ENCODE measurements around the gene CRY1.

Gene CRY1

GRCh38 chr12:106955377-106956047 lies 137.8 kb downstream of the CRY1 start, which contains the start of gene TMEM263:
Gene TMEM263, plus strand, starts transcription at chr12:106955907. Its CDS starts 11,210 bp downstream, at chr12:106967117.
- Histone ChIP-seq H4K91ac (ENCODE audit: low read length) (peak within 1 kb of the TSS; percentile 100), H3K23ac (ENCODE audit: low read length in 2 of 2) (peak within 1 kb of the TSS in 1 of 2 experiments; percentile 99), H3K4me1 (ENCODE audit: control insufficient read depth, insufficient read depth, low read depth, low read length) (peaks cover 6% of the 10 kb centered on the region), H3K27me3 (ENCODE audit: control insufficient read depth in 1 of 2, insufficient read depth in 1 of 2, low read length in 2 of 2) (no peaks in the 10 kb centered on the region), H3K27ac (ENCODE audit: low read length, poor library complexity, severe bottlenecking) (peak within 1 kb of the TSS; percentile 89), H3K18ac (ENCODE audit: low read depth in 1 of 2, low read length in 2 of 2) (peak within 1 kb of the TSS; percentile 100), H3K14ac (ENCODE audit: low read length in 2 of 2) (peak within 1 kb of the TSS; percentile 62 to 100), H2AFZ (ENCODE audit: low read depth, low read length) (peak within 1 kb of the TSS; percentile 80), H3K9me3 (ENCODE audit: control insufficient read depth, low read length) (no peaks in the 10 kb centered on the region), H3K4ac (ENCODE audit: low read depth in 1 of 2, low read length in 2 of 2) (peak within 1 kb of the TSS; percentile 100), H2BK120ac (ENCODE audit: low read depth, low read length) (peak within 1 kb of the TSS; percentile 100), H3K4me2 (ENCODE audit: low read length, poor library complexity, severe bottlenecking) (peak within 1 kb of the TSS; percentile 78), H2AK5ac (ENCODE audit: low read length, severe bottlenecking) (peak within 1 kb of the TSS; percentile 91), H4K8ac (ENCODE audit: low read length) (peak within 1 kb of the TSS; percentile 97), H3K36me3 (ENCODE audit: control insufficient read depth in 1 of 2, insufficient read depth in 2 of 2, low read depth in 1 of 2, low read length in 2 of 2) (peaks cover 0 to 11% of the 10 kb centered on the region in 2 experiments), H3K4me3 (ENCODE audit: insufficient read depth in 1 of 2, low read depth in 1 of 2, low read length in 2 of 2) (peak within 1 kb of the TSS; percentile 98 to 99), H2BK5ac (ENCODE audit: low read depth, low read length, poor library complexity, severe bottlenecking) (peak within 1 kb of the TSS; percentile 100), H3K79me1 (replicated peaks; ENCODE audit: low read length, poor library complexity, severe bottlenecking) (peaks cover 5% of the 10 kb centered on the region), H2BK15ac (ENCODE audit: low read depth, poor library complexity, severe bottlenecking) (peak within 1 kb of the TSS; percentile 69), H2BK12ac (ENCODE audit: low read length in 2 of 2) (peak within 1 kb of the TSS; percentile 1 to 49), H3K9ac (ENCODE audit: low read length) (peak within 1 kb of the TSS; percentile 100)
- under 1% methylated on average over 35 of the region's 88 CpGs for WGBS
- peak; percentile 96 for DNase-seq

GRCh38 chr12:106954462-106955376 lies 138.6 kb downstream of the CRY1 start:
- H3K4me2 ChIP-seq (ENCODE audit: low read length, poor library complexity, severe bottlenecking), result peak overlapping the region; percentile 78
- H2BK120ac ChIP-seq (ENCODE audit: low read depth, low read length), result peak overlapping the region; percentile 93
- no peak overlapping the region for H2BK15ac ChIP-seq (ENCODE audit: low read depth, poor library complexity, severe bottlenecking)
- 66% methylated on average over 31 of the region's 36 CpGs for WGBS
- H2BK12ac ChIP-seq (ENCODE audit: low read length in 2 of 2), result no peak overlapping the region
- peak overlapping the region; percentile 80 for H2AFZ ChIP-seq (ENCODE audit: low read depth, low read length)
- peak overlapping the region in 1 of 2 experiments; percentile 77 for H3K4ac ChIP-seq (ENCODE audit: low read depth in 1 of 2, low read length in 2 of 2)
- H2AK5ac ChIP-seq (ENCODE audit: low read length, severe bottlenecking), result peak overlapping the region; percentile 9
- H3K36me3 ChIP-seq (ENCODE audit: control insufficient read depth in 1 of 2, insufficient read depth in 2 of 2, low read depth in 1 of 2, low read length in 2 of 2), result peaks cover 0 to 5% of the 10 kb centered on the region in 2 experiments
- H3K4me3 ChIP-seq (ENCODE audit: insufficient read depth in 1 of 2, low read depth in 1 of 2, low read length in 2 of 2), result peak overlapping the region; percentile 98 to 99
- H2BK5ac ChIP-seq (ENCODE audit: low read depth, low read length, poor library complexity, severe bottlenecking), result no peak overlapping the region
- peaks cover 4% of the 10 kb centered on the region for H3K4me1 ChIP-seq (ENCODE audit: control insufficient read depth, insufficient read depth, low read depth, low read length)
- no peak overlapping the region for H3K23ac ChIP-seq (ENCODE audit: low read length in 2 of 2)
- H3K18ac ChIP-seq (ENCODE audit: low read depth in 1 of 2, low read length in 2 of 2), result peak overlapping the region; percentile 80 to 86
- peak overlapping the region; percentile 82 for H3K27ac ChIP-seq (ENCODE audit: low read length, poor library complexity, severe bottlenecking)
- H3K14ac ChIP-seq (ENCODE audit: low read length in 2 of 2), result no peak overlapping the region
- peaks cover 5% of the 10 kb centered on the region for H3K79me1 ChIP-seq (replicated peaks; ENCODE audit: low read length, poor library complexity, severe bottlenecking)
- H3K27me3 ChIP-seq (ENCODE audit: control insufficient read depth in 1 of 2, insufficient read depth in 1 of 2, low read length in 2 of 2), result no peaks in the 10 kb centered on the region
- no peaks in the 10 kb centered on the region for H3K9me3 ChIP-seq (ENCODE audit: control insufficient read depth, low read length)
- DNase-seq, result no peak
- H4K8ac ChIP-seq (ENCODE audit: low read length), result peak overlapping the region; percentile 94
- peak overlapping the region; percentile 100 for H3K9ac ChIP-seq (ENCODE audit: low read length)
- peak overlapping the region; percentile 84 for H4K91ac ChIP-seq (ENCODE audit: low read length)

- H3K27ac ChIP-seq (ENCODE audit: low read length, poor library complexity, severe bottlenecking), result no peak overlapping the region
- no peak overlapping the region for H3K18ac ChIP-seq (ENCODE audit: low read depth in 1 of 2, low read length in 2 of 2)
- WGBS, result 92% methylated on average over 8 of the region's 12 CpGs
- H3K23ac ChIP-seq (ENCODE audit: low read length in 2 of 2), result no peak overlapping the region
- H3K4me3 ChIP-seq (ENCODE audit: insufficient read depth in 1 of 2, low read depth in 1 of 2, low read length in 2 of 2), result peak overlapping the region in 1 of 2 experiments; percentile 98
- H2BK120ac ChIP-seq (ENCODE audit: low read depth, low read length), result no peak overlapping the region
- H2AFZ ChIP-seq (ENCODE audit: low read depth, low read length), result no peak overlapping the region
- H2BK15ac ChIP-seq (ENCODE audit: low read depth, poor library complexity, severe bottlenecking), result no peak overlapping the region
- H2BK5ac ChIP-seq (ENCODE audit: low read depth, low read length, poor library complexity, severe bottlenecking), result no peak overlapping the region
- no peak overlapping the region for H2BK12ac ChIP-seq (ENCODE audit: low read length in 2 of 2)
- no peak overlapping the region for H4K91ac ChIP-seq (ENCODE audit: low read length)
- no peak overlapping the region for H3K14ac ChIP-seq (ENCODE audit: low read length in 2 of 2)
- no peaks in the 10 kb centered on the region for H3K36me3 ChIP-seq (ENCODE audit: control insufficient read depth in 1 of 2, insufficient read depth in 2 of 2, low read depth in 1 of 2, low read length in 2 of 2)
- no peak overlapping the region for H3K4me2 ChIP-seq (ENCODE audit: low read length, poor library complexity, severe bottlenecking)
- peaks cover 3% of the 10 kb centered on the region for H3K4me1 ChIP-seq (ENCODE audit: control insufficient read depth, insufficient read depth, low read depth, low read length)
- peak overlapping the region; percentile 100 for H3K9ac ChIP-seq (ENCODE audit: low read length)
- H3K79me1 ChIP-seq (replicated peaks; ENCODE audit: low read length, poor library complexity, severe bottlenecking), result peaks cover 5% of the 10 kb centered on the region
- H3K4ac ChIP-seq (ENCODE audit: low read depth in 1 of 2, low read length in 2 of 2), result no peak overlapping the region
- no peak overlapping the region for H4K8ac ChIP-seq (ENCODE audit: low read length)
- peaks cover 9% of the 10 kb centered on the region for H3K9me3 ChIP-seq (ENCODE audit: control insufficient read depth, low read length)
- DNase-seq, result no peak
- H3K27me3 ChIP-seq (ENCODE audit: control insufficient read depth in 1 of 2, insufficient read depth in 1 of 2, low read length in 2 of 2), result no peaks in the 10 kb centered on the region
- no peak overlapping the region for H2AK5ac ChIP-seq (ENCODE audit: low read length, severe bottlenecking)
Measured at GRCh38 chr12:106953352-106954250, 139.7 kb downstream of the CRY1 start.
